Stimulated activated CD8-positive, alpha-beta memory T cell treated with anti-CD3 and anti-CD28 coated beads, Interleukin-7, amount 100 ng/mL, for 24 hours (primary cell): Measurements from ENCODE around the gene IFT81.
"Not testable (repeated sequence)": the region's sequence is repeated elsewhere in the genome, so short reads cannot be mapped to it uniquely, and the experiment has no call there.

Source experiments
- DNase-seq: peaks from one replicate; pipeline ENCODE4 v3.0.0-alpha.2; 2020; ENCODE audit warnings: low read depth

IFT81 gene

GRCh38 chr12:110205931-110206330, 81.8 kb downstream of the IFT81 start:
- DNase-seq, result no peak

- DNase-seq, result not testable (repeated sequence)
Observed at GRCh38 chr12:110211639-110212536, 87.7 kb downstream of the IFT81 start.

GRCh38 chr12:110217996-110218674, 94.0 kb downstream of the IFT81 start:
- DNase-seq, result no peak

- no peak for DNase-seq
Observed at GRCh38 chr12:110222027-110222426, 97.9 kb downstream of the IFT81 start.

- no peak for DNase-seq
Observed at GRCh38 chr12:110222433-110222832, 98.3 kb downstream of the IFT81 start.

GRCh38 chr12:110223777-110224378, 99.7 kb downstream of the IFT81 start:
- DNase-seq, result no peak

GRCh38 chr12:110224379-110225304, 100.5 kb downstream of the IFT81 start:
- no peak for DNase-seq

GRCh38 chr12:110227138-110227537, 103.0 kb downstream of the IFT81 start:
- DNase-seq, result no peak

GRCh38 chr12:110228348-110228747, 104.2 kb downstream of the IFT81 start:
- DNase-seq, result not testable (repeated sequence)

- DNase-seq, result no peak
Observed at GRCh38 chr12:110228756-110229155, 104.6 kb downstream of the IFT81 start.

- no peak for DNase-seq
Observed at GRCh38 chr12:110229409-110229808, 105.3 kb downstream of the IFT81 start.

GRCh38 chr12:110230655-110231054, 106.5 kb downstream of the IFT81 start:
- DNase-seq, result no peak

GRCh38 chr12:110233212-110233903, 109.2 kb downstream of the IFT81 start:
- DNase-seq, result no peak

GRCh38 chr12:110234331-110234751, 110.2 kb downstream of the IFT81 start:
- no peak for DNase-seq

- no peak for DNase-seq
Observed at GRCh38 chr12:110234755-110235154, 110.6 kb downstream of the IFT81 start.

GRCh38 chr12:110235383-110235782, 111.2 kb downstream of the IFT81 start:
- DNase-seq, result no peak

- no peak for DNase-seq
Observed at GRCh38 chr12:110243227-110243626, 119.1 kb downstream of the IFT81 start.

GRCh38 chr12:110244372-110244771, 120.2 kb downstream of the IFT81 start:
- no peak for DNase-seq

GRCh38 chr12:110244829-110245228, 120.7 kb downstream of the IFT81 start:
- no peak for DNase-seq

- peak; percentile 16 for DNase-seq
Observed at GRCh38 chr12:110245369-110245772, 121.2 kb downstream of the IFT81 start.
